BJ (cell line): ENCODE measurements around the gene GUCD1. TPM values are rescaled to one million over a fixed set of nuclear protein-coding genes. Genes with fewer than 3 reads are reported as not detected.

Source experiments
- CTCF ChIA-PET: fragments of 350-600 bp; formaldehyde crosslinking; extraction: SDS; loops from one replicate; lab custom pipeline; 2021; ENCODE audit warnings: antibody characterized with exemption, inconsistent platforms; lab: Yijun Ruan, JAX
- POLR2A ChIA-PET: fragments of 300-600 bp; sonication (Branson Sonifier 250); formaldehyde crosslinking; extraction: SDS; loops from one replicate; lab custom pipeline; 2021; ENCODE audit warnings: antibody characterized with exemption; lab: Charles Lee
- DNase-seq: peaks from one replicate; pipeline ENCODE4 v3.0.0-alpha.2; 2011; ENCODE audit warnings: low read depth
- H3K27me3 ChIP-seq: 2 replicates; pipeline ENCODE4 v1.6.0; 2011; ENCODE audit warnings: low read length; ENCODE audit not compliant: control insufficient read depth, insufficient read depth
- H3K36me3 ChIP-seq: 2 replicates; pipeline ENCODE4 v1.5.1; 2011; ENCODE audit warnings: low read length; ENCODE audit not compliant: control insufficient read depth, insufficient read depth
- H3K4me3 ChIP-seq: 2 replicates; pipeline ENCODE4 v1.5.1; 2011; ENCODE audit warnings: low read depth, mild to moderate bottlenecking, control low read depth, low read length
- polyA plus RNA-seq: library from polyadenylated mRNA; depleted of rRNA; stranded (reverse); fragments of >200 nt; gene quantifications from 2 replicates; pipeline ENCODE4 v1.2.3, GENCODE V29; 2011
- TF ChIP-seq, protein P1 (sequence below): IDR thresholded peaks from 2 replicates; pipeline ENCODE4 v1.5.1; 2011; ENCODE audit warnings: low read depth, mild to moderate bottlenecking, control low read depth, inconsistent platforms, low read length, moderate library complexity; ENCODE audit not compliant: insufficient read depth

Gene GUCD1
- polyA plus RNA-seq, 1 experiment, result 131 TPM

DNA sequence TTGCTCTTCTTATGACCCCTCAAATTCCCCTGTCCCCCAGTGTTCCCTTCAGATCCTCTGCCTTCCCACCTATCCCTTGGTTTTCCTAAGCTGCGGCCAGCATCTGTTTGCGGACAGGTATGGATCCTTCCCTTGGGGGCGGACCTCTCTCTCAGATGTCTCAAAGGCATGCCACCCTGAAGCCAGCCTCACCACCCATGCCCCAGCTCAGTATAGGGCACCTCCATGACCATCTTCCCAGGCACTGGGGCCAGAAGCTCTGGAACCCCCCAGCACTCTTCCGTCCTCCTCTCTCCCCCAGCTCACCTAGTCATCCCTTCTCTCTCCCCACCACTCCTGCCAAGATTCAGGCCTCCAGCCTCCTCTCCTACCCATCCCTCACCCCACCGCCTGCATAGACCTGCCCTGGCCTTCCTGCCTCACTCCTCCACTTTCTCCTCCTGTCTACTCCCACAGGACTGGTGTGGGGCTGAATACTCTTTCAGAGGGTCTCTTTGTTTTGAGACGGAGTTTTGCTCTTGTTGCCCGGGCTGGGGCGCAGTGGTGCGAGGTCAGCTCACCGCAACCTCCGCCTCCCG, 35.7 kb upstream of the GUCD1 start:
- Histone ChIP-seq H3K27me3 (no peaks in the 10 kb centered on the region), H3K4me3 (no peak overlapping the region), H3K36me3 (peaks cover 6% of the 10 kb centered on the region)
- TF ChIP-seq, protein P1, sequence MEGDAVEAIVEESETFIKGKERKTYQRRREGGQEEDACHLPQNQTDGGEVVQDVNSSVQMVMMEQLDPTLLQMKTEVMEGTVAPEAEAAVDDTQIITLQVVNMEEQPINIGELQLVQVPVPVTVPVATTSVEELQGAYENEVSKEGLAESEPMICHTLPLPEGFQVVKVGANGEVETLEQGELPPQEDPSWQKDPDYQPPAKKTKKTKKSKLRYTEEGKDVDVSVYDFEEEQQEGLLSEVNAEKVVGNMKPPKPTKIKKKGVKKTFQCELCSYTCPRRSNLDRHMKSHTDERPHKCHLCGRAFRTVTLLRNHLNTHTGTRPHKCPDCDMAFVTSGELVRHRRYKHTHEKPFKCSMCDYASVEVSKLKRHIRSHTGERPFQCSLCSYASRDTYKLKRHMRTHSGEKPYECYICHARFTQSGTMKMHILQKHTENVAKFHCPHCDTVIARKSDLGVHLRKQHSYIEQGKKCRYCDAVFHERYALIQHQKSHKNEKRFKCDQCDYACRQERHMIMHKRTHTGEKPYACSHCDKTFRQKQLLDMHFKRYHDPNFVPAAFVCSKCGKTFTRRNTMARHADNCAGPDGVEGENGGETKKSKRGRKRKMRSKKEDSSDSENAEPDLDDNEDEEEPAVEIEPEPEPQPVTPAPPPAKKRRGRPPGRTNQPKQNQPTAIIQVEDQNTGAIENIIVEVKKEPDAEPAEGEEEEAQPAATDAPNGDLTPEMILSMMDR, result no peak
- ChIA-PET POLR2A (no interaction called here), CTCF (no interaction called here)
- DNase-seq, result no peak

DNA sequence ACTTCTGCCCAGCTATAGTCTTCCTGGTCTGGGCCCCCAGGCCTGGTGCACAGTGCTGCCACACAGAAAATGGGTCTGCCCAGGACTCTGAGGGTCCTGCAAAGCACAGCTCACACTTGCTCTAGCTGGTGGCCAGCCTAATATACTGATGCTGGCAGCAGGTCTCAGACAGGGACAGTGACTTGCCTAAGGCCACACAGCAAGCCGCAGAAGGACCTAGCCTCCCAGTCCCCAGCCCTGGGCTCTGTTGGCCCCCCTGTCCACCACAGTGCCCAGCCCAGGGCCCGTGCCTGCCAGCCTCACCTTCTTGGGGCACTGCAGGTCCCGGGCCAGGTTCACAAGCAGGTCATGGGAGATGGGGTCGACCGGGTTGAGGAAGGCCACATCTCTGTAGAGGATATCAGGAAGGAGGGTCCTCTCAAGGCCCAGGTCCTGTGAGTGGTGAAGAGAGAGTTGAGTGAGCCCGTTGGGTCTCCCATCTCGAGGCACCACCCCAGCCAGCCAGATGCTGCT, 34.6 kb upstream of the GUCD1 start:
- CTCF ChIA-PET, result no interaction called here
- H3K27me3 ChIP-seq, result no peaks in the 10 kb centered on the region
- H3K36me3 ChIP-seq, result peaks cover 6% of the 10 kb centered on the region
- POLR2A ChIA-PET, result no interaction called here
- no peak for DNase-seq
- TF ChIP-seq, protein P1, result no peak
- no peak overlapping the region for H3K4me3 ChIP-seq

DNA sequence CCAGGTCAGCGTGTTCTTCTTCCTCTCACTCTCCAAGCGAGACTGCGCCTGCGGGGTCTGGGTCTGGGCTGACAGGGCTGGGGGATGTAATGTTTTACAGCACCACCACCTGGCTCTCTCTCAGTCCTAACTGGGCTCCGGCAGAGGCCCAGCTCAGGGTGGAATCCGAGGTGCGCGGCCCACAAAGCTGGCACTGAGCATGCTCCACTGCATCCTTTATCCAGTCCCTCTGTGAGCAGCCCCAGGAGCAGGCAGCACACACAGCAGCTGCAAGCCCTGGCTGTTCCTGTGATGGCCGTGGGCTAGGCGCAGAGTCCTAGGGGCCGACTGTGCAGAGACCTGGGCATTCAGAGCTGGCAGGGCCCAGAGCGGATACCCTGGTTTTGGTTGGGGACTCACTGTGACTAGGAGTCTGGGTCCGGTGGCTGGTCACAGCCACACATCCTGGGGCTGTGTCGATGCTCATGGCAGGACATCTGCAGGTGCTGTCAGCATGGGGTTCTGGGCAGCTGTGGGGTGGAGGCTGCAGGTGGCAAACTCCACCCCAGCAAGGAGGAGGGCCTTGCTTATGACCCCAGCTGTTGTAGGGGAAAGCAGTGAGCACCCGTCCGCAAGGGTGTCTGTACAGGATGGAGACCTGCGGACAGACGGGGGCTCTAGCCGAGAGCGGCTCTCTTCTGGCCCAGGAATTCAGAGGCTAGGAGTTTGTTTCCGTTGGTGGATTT, 34.0 kb upstream of the GUCD1 start:
- ChIA-PET CTCF (no interaction called here), POLR2A (no interaction called here)
- no peaks in the 10 kb centered on the region for H3K27me3 ChIP-seq
- TF ChIP-seq, protein P1, result no peak
- peaks cover 6% of the 10 kb centered on the region for H3K36me3 ChIP-seq
- DNase-seq, result no peak
- H3K4me3 ChIP-seq, result no peak overlapping the region

DNA sequence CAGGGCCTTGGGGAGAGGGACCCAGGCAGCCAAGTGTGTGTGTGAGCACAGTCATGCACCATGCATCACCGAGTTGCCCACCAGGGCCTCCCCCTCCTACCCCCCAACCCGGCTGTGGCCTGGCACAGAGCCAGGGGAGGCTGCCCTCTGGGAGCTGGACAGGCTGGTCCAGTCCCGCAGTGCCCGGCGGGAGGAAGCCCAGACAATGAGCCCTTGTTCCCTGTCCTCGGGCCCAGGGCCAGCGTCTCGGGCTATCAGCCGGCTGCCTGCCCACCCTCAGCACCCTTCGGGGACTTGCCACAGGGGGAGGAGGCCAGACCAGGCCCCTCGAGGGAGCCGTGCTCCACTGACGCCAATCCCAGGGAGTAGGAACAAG, 33.4 kb upstream of the GUCD1 start:
- ChIA-PET POLR2A (no interaction called here), CTCF (no interaction called here)
- TF ChIP-seq, protein P1, result no peak
- DNase-seq, result no peak
- H3K4me3 ChIP-seq, result no peak overlapping the region
- H3K36me3 ChIP-seq, result peaks cover 6% of the 10 kb centered on the region
- no peaks in the 10 kb centered on the region for H3K27me3 ChIP-seq

DNA sequence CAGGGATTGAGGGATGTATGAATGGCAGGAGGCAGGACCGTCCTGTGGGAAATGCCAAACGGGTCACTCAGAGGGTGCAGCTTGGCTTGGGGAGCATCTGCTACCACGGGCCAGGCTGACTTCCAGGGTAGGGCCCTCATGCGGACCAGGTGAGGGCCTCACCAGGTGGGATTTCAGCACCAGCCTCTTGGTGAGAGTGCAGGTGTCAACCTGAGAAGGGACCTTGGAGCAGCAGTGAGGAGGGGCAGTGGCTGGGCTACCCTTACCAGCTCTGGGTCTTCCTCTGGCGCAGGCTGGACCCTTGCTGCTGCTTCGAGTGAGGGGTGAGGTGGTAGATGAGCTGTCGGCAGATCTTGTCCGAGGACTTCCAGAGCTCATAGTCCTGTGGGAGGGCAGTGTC, 33.0 kb upstream of the GUCD1 start:
- Histone ChIP-seq H3K36me3 (peaks cover 6% of the 10 kb centered on the region), H3K4me3 (no peak overlapping the region), H3K27me3 (no peaks in the 10 kb centered on the region)
- POLR2A ChIA-PET, result no interaction called here
- CTCF ChIA-PET, result no interaction called here
- TF ChIP-seq, protein P1, result no peak
- DNase-seq, result no peak
